GM21360 (cell line): ENCODE data around the gene EFHC2.
"Not testable (repeated sequence)": the region's sequence is repeated elsewhere in the genome, so short reads cannot be mapped to it uniquely, and the experiment has no call there.

Experiments
- ATAC-seq: cut with Tn5 transposase; IDR thresholded peaks from one replicate; pipeline ENCODE4 v1.9.1; 2021; ENCODE audit warnings: mild to moderate bottlenecking, moderate library complexity; ENCODE audit not compliant: unreplicated experiment

Gene EFHC2

DNA sequence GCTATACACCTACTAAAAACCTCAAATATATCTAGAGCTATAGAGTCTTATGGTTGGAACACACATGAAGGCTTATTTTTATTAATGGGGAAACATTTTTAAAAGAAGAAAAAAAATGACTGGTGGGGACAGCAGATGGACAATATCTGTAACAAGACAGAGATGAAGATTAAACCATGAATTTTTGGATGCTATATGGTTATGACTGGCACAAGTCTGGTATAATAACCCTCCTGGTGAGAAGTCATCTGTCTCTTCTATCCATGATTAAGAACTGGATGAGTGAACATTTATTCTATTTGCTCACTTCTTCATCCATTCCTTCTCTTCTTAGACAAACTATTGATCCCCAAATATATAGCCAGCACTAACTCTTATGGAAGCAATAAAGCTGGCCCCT, 104.4 kb downstream of the EFHC2 start:
- no peak for ATAC-seq

DNA sequence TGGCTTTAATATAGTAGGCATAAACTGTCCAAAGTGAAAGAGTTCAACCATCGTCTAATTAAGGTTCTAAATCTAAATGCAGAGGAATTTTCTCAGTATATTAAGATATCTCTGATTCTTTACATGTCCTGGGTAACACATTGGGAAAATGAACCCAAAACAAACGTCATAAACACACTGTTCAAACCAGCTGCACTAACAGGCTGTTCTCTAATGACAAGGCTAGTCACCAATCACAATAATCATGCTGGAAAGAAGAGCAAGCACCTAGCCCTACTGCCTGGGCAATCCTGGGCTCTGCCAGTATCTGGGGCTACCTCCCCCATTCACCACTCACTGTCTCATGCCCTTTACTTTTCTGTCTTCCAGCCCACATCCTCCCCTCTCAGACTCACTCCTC, 107.9 kb downstream of the EFHC2 start:
- ATAC-seq: no peak

DNA sequence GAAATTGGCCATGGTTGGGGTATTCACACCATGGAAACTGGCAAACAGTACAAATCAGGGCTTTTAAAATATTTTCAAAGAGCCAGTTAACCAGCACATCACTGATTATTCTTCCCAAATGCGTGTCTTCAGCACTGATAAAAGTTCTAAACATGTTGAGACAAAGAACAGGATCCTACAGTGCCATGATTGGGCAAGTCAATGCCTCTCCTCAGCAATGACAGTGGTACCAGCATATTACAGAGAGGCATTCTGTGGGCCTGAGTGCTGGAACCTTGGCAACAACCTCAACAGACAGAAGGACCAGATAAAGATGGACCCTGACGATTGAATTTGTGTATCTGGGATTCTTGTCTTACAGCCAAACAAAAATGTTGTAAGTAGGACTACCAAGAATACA, 108.9 kb downstream of the EFHC2 start:
- ATAC-seq: no peak

DNA sequence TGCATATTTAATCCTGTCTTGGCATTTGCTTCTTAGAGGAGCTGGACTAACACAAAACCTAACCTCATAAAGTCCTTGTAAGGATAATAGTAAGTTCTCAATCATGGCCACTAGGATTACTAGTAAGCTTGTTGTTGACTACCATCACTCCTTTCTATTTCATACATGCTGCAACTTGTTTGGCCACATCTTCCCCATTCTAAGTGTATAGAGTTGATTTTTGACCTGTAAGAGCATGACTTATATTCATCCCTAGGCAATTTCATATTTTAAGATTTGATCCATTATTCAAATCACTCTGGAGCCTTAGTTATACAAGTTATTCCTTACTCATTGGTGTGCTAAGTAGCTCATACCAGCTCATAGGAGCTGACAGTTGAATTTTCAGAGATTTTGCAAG, 109.4 kb downstream of the EFHC2 start:
- no peak for ATAC-seq

DNA sequence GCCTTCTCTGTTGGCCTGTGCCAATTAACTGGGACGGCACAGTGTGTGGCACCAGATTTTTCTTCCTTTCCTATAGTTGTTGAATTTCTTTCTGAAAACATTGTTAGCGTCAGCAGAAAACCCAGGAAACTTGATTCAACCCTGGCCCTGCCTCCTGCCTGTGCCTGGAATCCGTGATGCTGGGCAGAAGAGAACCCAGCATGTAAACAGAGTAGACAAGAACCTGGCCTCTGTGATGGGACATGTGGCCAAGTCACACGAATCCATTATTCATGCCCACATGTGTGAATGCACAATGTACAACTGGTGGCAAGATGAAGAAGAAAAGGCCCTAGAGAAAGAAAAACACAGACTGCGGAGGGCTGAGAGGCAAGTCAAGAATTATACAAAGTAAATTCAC, 111.4 kb downstream of the EFHC2 start:
- ATAC-seq: no peak

DNA sequence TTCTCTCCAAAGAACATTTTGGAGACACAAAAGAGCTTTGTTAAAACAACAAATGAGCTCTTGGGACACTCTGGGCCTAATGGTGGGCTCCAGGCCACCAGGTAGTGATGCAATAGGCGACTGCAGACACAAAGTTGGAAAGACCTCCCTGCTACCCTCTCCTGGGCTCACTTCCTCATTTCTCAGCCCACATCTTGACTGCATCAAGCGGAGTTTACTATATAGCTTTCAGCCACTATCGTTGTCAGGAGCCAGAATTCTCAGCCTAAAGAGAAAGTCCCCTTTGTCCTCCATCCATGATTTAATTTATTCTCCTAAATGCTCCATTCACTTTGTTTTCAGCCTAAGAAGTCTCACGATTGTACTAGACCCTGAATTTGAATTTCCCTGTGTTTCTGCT, 114.9 kb downstream of the EFHC2 start:
- no peak for ATAC-seq

DNA sequence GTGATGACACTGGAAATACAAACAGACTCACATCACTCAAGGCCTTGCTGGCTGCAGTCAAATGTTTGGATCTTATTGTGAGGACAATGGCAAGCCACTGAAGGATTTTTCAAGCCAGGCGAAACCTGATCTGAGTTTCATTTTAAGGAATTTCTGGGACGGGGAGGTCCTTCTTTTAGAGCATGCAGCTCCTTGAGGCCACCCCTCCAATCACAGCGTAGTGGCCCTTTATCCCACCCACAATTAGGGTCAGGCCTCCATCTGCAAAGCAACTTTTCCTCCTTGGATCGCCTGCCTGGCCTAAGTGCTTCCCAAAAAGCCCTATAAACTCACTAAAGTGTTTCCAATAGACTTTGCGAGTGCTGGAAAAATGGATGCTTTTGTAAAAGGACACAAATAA, 115.5 kb downstream of the EFHC2 start:
- no peak for ATAC-seq

DNA sequence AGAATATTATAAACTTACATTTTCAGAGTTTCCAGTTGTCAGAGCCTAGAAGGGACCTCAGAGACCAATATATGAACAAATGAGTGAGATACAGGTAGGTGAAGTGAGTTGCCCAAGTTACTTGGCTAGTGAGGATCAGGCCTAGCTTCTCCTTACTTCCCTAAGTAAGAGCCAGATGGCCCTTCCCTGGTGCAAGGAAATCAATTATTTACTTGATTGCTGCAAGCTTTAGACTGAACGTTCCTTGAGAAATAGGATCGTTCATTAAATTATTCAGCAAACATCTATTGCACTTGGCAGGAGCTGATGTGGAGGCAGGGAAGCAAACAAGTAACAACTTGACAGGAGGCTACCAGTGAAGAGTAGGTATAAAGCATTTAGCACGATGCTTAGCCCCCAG, 117.8 kb downstream of the EFHC2 start:
- ATAC-seq: no peak

DNA sequence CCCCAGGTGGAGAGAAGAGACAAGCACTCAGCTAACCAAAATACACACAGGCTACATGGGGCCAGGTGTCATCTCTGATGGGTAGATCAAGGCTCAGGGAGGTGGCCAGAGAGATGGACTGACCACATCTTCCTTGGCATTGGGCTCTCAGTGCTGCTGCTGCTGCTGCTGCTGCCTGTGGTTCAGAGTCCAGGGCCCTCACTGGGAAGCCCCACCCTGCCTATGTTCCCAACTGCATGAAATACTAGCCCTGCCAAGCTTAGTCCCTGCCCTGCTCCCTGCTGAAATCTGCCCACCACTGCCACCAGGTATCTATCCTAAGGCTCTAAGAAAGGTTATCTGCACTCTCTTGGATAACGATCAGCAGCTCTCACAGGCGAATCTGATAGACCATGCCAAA, 118.7 kb downstream of the EFHC2 start:
- ATAC-seq: no peak

DNA sequence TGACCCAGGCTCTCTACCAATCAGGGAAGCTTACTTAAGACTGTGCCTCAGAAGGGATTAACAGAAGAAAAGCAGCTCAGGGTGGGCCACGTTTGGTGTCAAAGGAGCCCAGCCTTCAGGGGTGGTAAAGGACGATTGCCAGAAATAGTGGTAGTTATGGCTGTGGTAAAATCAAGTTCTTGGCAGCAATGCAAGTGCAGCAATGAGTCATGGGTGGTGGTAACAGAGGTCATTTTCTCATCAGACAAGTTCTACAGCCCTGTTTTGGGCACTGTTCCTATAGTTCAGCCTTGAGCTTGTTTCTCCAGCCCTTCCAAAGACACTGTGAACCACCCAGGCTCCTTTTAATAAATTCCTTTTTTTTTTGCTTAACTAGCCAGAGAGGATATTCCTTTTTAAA, 120.3 kb downstream of the EFHC2 start:
- ATAC-seq: no peak

DNA sequence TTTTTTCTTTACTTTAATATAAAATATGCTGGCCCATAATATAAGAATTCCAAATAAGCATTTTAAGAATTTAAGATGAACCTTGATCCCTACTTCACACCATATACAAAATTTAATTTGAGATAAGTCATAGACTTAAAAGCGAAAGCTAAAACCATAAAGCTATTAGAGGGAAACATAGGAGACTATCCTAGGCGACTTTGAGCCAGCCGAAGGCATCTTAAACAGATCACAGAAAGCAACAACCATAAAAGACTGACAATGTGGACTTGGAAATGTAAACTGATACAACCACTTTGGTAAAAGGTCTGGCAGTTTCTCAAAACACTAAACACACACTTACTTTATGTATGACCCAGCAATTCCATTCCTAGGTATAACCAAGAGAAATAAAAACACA, 125.0 kb downstream of the EFHC2 start:
- no peak for ATAC-seq

DNA sequence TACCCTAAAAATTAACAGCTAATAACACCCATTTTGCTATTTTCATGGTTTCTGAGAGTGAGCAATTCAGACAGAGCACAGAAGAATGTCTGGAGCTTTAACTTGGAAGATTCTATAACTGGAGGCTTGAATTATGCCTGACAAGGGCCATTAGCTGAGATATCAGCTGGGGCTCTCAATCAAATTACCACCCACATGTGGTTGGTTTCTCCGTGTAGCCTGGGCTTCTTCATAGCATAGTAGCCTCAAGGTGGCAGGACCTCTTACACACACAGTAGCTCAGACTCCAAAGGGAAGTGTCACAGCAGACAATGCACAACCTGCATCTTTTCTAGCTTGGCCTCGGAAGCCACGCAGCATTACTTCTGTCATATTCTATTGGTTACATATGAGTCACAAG, 127.3 kb downstream of the EFHC2 start:
- no peak for ATAC-seq

DNA sequence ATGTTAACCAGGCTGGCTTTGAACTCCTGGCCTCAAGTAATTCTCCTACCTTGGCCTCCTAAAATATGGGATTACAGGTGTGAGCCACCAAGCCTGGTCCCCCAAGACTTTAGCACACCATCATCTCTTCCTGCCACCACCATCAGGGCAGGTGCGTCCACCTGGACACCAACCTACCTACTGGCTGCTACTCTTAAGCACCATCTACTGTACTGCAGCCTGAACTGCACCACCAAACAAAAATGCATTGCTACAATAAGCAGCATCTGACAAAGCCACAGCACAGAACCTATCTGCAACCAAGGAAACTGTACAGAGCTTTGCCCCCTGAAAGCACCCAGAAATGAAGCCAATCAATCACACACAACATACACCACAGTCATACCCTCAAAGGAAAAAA, 139.7 kb downstream of the EFHC2 start:
- ATAC-seq: no peak

DNA sequence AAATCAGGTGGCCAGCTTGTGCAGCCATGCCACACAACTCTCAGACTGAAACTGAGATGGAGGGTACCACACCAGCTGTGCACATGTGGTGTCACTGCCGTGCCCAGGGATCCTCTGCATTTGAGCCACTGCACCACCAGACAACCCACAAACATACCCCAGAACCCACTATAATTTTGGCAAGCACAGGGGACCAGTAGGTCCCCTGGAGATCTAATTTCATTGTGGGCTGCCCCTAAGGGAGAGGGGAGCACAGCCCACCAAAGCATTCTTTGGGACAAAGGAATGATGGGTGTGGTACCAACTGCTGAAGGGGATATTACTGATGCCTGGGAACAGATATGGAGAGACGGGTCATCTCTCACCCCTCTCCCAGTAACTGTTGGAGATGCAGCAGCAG, 140.9 kb downstream of the EFHC2 start:
- ATAC-seq: no peak

DNA sequence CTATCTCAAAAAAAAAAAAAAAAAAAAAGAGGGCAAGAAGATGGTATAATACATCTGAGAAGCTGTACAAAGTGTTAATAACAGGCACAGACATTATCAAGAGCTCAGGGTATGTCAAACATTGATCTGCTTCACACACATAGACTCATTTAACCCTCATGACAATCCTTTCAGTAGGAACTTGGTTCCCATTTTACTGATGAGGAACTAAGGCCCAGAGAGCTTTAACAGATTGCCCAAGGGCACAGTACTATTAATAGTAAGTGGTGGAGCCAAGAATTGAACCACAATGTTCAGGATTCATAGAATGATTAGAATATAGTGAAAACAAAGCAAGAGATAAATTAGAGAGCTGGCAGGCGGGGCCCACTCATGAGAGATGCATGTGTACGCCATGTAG, 154.4 kb downstream of the EFHC2 start:
- ATAC-seq: no peak

DNA sequence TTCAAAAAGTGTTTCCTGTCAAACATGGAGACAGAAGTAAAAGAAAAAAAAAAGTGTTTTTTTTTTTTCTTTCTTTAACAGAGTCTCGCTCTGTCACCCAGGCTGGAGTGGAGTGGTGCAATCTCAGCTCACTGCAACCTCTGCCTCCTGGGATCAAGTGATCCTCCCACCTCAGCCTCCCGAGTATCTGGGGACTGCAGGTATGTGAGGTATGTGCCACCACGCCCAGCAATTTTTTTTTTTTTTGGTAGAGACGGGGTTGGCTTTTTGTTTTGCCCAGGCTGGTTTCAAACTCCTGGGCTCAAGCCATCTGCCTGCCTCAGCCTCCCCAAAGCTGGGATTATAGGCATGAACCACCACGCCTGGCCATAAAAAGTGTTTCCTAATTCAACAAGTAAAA, 155.6 kb downstream of the EFHC2 start:
- not testable (repeated sequence) for ATAC-seq

DNA sequence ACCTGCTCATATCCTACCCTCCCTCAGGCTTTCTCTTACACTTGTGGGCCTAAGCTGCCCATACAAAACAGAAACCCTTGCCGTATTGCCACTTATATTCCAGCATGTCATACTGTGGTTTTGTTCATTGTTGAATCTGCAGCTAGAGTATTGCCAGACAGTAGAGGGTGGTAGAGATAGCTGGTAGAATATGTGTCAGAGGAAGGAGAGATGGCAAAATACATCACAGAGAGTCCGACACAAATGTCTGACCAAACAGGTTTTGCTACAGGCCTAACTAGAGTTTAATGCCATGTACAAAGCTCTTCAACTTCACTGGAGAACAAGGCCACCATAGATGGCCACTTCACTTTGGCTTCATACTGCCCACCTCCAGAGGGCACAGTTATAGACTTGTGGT, 160.1 kb downstream of the EFHC2 start:
- ATAC-seq: no peak

DNA sequence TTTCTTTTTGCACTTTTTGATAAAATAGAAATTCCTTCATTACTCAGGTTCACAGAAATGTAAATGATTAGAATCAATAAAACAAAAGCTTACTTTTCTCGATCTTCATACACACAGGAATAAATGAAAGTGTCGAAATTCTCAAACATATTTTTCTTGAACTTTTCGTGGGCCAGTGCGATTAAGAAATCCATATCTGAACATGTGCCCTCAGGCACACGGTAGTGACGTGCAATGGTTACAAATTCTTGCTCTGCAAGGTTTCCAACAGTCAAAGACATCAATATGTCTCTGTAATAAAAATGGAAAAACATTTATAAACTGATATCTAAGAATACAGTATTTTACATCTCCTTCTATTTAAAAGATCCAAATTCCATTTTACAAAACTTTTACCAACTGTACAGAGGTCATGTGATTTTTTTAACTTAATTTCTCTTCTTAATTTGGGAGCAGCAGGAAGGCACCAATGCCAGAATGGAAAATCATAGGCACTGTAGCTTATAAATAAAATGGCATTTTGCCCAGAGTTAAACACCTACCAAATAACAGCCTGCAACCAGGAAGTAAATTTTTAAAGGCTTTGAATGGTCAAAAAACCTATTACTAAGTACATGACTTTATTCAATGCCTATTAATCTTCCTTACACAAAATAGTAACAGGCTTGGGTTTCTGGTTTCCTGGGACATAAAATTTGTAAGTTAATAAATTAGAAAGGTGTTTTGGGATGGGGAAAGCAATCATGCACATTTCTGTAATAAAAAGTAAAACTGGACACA, 165.0 kb downstream of the EFHC2 start:
- no peak for ATAC-seq

DNA sequence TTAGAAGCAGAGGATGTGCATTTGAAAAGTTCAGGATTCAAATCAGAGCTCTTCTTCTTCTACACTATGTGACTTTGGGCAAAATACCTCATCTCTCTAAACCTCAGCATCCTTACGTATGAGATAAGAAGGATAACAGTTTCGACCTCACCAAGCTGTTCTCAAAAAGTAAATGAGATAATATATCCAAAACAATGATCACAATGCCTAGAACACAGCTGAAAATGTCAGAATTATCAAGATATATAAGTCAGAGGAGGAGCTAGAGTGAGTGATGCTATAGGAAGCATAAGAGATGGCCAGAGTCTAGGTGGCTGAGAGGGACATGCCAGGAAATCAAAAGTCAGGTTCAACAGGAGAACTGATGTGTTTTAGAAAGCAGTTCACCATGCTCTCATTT, 168.0 kb downstream of the EFHC2 start:
- ATAC-seq: no peak

DNA sequence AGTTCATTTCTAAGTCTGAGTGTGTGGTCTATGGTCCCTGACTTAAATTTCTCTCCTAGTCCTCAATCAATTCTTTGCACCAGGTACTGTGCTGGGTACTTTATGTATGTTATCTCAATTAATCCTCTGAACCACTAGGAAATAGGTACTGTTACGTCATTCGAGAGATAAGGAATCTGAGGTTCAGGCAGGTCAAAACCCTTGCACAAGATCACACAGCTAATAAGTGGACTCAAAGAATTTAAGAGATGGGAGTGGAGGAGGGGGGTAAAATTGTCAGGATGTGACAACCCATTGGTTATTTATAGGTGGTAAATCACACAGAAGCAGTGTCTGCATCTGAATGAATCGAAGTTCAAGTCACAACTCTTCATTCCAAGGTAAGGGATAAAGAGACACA, 169.4 kb downstream of the EFHC2 start:
- no peak for ATAC-seq

DNA sequence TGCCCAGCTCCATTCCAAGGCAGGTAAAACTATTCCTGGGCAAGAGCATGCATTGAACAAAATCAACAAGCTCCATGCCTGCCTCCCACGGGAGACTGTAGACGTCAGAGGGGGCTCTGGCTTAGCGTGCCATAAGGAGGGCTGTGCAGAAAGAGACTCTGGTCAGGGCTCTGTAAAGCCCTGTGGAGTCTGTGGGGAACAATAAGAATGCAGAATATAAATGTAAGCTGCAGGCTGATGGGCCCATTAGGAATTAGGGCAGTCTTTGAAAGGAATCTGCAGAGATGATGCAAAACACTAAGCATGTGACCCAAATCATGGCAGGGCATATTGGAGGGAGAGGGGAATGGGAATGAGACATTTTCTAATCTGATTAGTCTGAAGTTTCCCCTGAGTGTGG, 170.3 kb downstream of the EFHC2 start:
- no peak for ATAC-seq

DNA sequence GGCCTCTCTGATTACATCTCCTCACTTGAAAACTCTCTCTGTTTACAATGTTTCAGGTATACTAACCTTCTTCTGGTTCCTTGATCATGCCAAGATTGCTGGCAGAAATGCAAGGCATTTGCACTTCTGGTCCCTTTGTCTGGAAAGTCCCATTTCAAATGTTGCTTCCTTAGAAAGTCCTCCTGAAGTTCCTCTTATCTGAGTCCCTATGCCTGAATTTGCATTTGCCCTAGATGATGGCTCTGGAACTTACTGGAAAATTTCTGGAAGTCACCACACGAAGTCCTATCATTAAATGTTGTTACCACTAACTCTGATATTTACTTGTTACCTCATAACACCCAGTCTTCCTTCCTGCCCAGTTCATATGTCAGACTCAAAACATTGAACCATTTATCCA, 176.4 kb downstream of the EFHC2 start:
- ATAC-seq: no peak

DNA sequence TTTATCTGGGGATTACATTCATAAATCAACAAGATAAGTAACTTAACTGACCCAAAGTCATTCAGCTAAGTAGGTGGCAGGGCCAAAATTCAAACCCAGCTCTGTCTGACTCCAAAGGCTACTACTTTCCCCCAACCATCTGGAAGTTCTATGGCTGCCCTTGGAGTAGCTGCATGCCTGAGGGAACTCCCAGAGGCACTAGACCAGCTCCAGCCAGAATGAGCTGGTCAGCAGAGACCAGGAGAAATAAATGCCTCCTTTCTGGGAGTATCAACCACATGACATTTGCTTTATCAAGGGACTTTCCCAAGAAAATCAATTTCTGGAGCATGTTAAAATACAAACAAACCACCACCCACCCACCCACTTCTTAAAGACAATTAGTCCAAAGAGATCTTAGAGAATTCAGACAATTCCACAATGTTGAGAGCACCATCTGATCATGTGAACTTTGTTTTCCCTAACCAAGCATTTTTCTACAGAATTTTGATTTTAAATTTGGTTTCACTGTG, 180.5 kb downstream of the EFHC2 start:
- no peak for ATAC-seq
